WTC11 (cell line): ENCODE results near the gene PARM1. TPM values are rescaled to one million over a fixed set of nuclear protein-coding genes. Genes with fewer than 3 reads are reported as not detected.

Source experiments
- ATAC-seq: fragments of 200-7000 bp; cut with Tn5 transposase; 2 replicates; pipeline ENCODE4 v1.10.0; 2021; ENCODE audit warnings: mild to moderate bottlenecking, moderate library complexity
- CTCF ChIA-PET: fragments of 300-600 bp; sonication (Branson Sonifier 250); formaldehyde crosslinking; loops from one replicate; lab custom pipeline; 2021; ENCODE audit warnings: antibody characterized with exemption; lab: Charles Lee
- POLR2A ChIA-PET: fragments of 350-600 bp; sonication (Branson Sonifier 250); formaldehyde crosslinking; loops from one replicate; lab custom pipeline; 2021; ENCODE audit warnings: antibody characterized with exemption; lab: Charles Lee
- DNase-seq: peaks from one replicate; pipeline ENCODE4 v3.0.0; 2021; ENCODE audit warnings: low spot score
- H3K27ac Mint-ChIP-seq: 2 replicates; pipeline ENCODE4 v1.8.0; 2021; ENCODE audit warnings: mixed read lengths
- H3K27me3 Mint-ChIP-seq: 2 replicates; pipeline ENCODE4 v1.8.0; 2021; ENCODE audit warnings: low read depth, mild to moderate bottlenecking, moderate library complexity, mixed read lengths
- H3K36me3 Mint-ChIP-seq: 2 replicates; pipeline ENCODE4 v1.8.0; 2021; ENCODE audit warnings: mixed read lengths
- H3K4me1 Mint-ChIP-seq: 2 replicates; pipeline ENCODE4 v1.8.0; 2022; ENCODE audit warnings: mixed read lengths
- H3K4me3 Mint-ChIP-seq: 2 replicates; pipeline ENCODE4 v1.8.0; 2021; ENCODE audit warnings: mild to moderate bottlenecking, moderate library complexity, mixed read lengths
- H3K9me3 Mint-ChIP-seq: 2 replicates; pipeline ENCODE4 v1.8.0; 2021; ENCODE audit warnings: mixed read lengths
- ARID4B ChIP-seq: sonication (generic); formaldehyde crosslinking; IDR thresholded peaks from 2 replicates; pipeline ENCODE4 v1.8.0; 2023; ENCODE audit warnings: missing genetic modification reagents, mild to moderate bottlenecking, borderline replicate concordance
- ATF3 ChIP-seq: sonication (generic); formaldehyde crosslinking; conservative IDR thresholded peaks from 2 replicates; pipeline ENCODE4 v1.8.1; 2022; ENCODE audit warnings: mild to moderate bottlenecking, missing genetic modification reagents
- E2F1 ChIP-seq: sonication (generic); formaldehyde crosslinking; IDR thresholded peaks from 2 replicates; pipeline ENCODE4 v1.8.0; 2022; ENCODE audit warnings: mild to moderate bottlenecking, missing genetic modification reagents
- ESRRA ChIP-seq: sonication (generic); formaldehyde crosslinking; IDR thresholded peaks from 2 replicates; pipeline ENCODE4 v1.8.1; 2022; ENCODE audit warnings: mild to moderate bottlenecking, missing genetic modification reagents, borderline replicate concordance
- FOXJ3 ChIP-seq: sonication (generic); formaldehyde crosslinking; IDR thresholded peaks from 2 replicates; pipeline ENCODE4 v1.9.0; 2021; ENCODE audit warnings: missing genetic modification reagents, mild to moderate bottlenecking, borderline replicate concordance
- FOXK1 ChIP-seq: sonication (generic); formaldehyde crosslinking; IDR thresholded peaks from 2 replicates; pipeline ENCODE4 v1.8.0; 2022; ENCODE audit warnings: mild to moderate bottlenecking, moderate library complexity, missing genetic modification reagents
- NFE2L1 ChIP-seq: sonication (generic); formaldehyde crosslinking; IDR thresholded peaks from 2 replicates; pipeline ENCODE4 v1.8.1; 2023; ENCODE audit warnings: missing genetic modification reagents
- NFYB ChIP-seq: sonication (generic); formaldehyde crosslinking; conservative IDR thresholded peaks from 2 replicates; pipeline ENCODE4 v1.8.0; 2022; ENCODE audit warnings: low read depth, missing genetic modification reagents
- NR1H2 ChIP-seq: sonication (generic); formaldehyde crosslinking; IDR thresholded peaks from 2 replicates; pipeline ENCODE4 v1.9.0; 2021; ENCODE audit warnings: mild to moderate bottlenecking, moderate library complexity, missing genetic modification reagents
- TEAD1 ChIP-seq: sonication (generic); formaldehyde crosslinking; IDR thresholded peaks from 2 replicates; pipeline ENCODE4 v1.8.0; 2022; ENCODE audit warnings: mild to moderate bottlenecking, missing genetic modification reagents
- ZBTB43 ChIP-seq: sonication (generic); formaldehyde crosslinking; IDR thresholded peaks from 2 replicates; pipeline ENCODE4 v1.8.1; 2023; ENCODE audit warnings: mild to moderate bottlenecking, missing genetic modification reagents
- total RNA-seq: library from RNA; stranded (reverse); gene quantifications from 3 replicates; pipeline ENCODE4 v1.2.3, GENCODE V29; 2021

The PARM1 gene
- total RNA-seq, 1 experiment from 2014 or later: 6.3 TPM

GRCh38 chr4:75009138-75009537, 76.2 kb downstream of the PARM1 start (continued):
- TF ChIP-seq NR1H2 (CRISPR knock-in tag): no peak
- TF ChIP-seq ATF3 (CRISPR knock-in tag): no peak
- TF ChIP-seq E2F1 (CRISPR knock-in tag): no peak
- TF ChIP-seq NFE2L1 (CRISPR knock-in tag): no peak
- TF ChIP-seq, all 79 proteins: peak for 0

GRCh38 chr4:75011131-75011795, 78.3 kb downstream of the PARM1 start:
- POLR2A ChIA-PET: no interaction called here
- DNase-seq: no peak

GRCh38 chr4:75015627-75016026, 82.7 kb downstream of the PARM1 start:
- Mint-ChIP-seq H3K36me3 (peaks cover 7% of the 10 kb centered on the region), H3K9me3 (no peaks in the 10 kb centered on the region; the same call in 1 of the 2 replicates), H3K4me1 (no peaks in the 10 kb centered on the region), H3K4me3 (no peak overlapping the region), H3K27me3 (no peaks in the 10 kb centered on the region), H3K27ac (no peak overlapping the region)
- POLR2A ChIA-PET: no interaction called here
- ATAC-seq (no peak), DNase-seq (no peak)
- CTCF ChIA-PET: no interaction called here
- TF ChIP-seq ZBTB43 (CRISPR knock-in tag): no peak
- no peak for TF ChIP-seq ARID4B (CRISPR knock-in tag)
- no peak for TF ChIP-seq ESRRA (CRISPR knock-in tag)

More at GRCh38 chr4:75011131-75011795, 78.3 kb downstream of the PARM1 start:
- Mint-ChIP-seq H3K27ac (no peak overlapping the region), H3K27me3 (peaks cover 3% of the 10 kb centered on the region; the same call in 1 of the 2 replicates), H3K4me1 (peaks cover 16% of the 10 kb centered on the region), H3K9me3 (peaks cover 27% of the 10 kb centered on the region), H3K36me3 (peaks cover 25% of the 10 kb centered on the region), H3K4me3 (no peak overlapping the region)
- CTCF ChIA-PET: no interaction called here
- no peak for TF ChIP-seq FOXK1 (CRISPR knock-in tag)
- no peak for ATAC-seq

GRCh38 chr4:75016472-75016871, 83.6 kb downstream of the PARM1 start:
- Mint-ChIP-seq H3K9me3 (no peaks in the 10 kb centered on the region; the same call in 1 of the 2 replicates), H3K27ac (no peak overlapping the region), H3K36me3 (peaks cover 7% of the 10 kb centered on the region), H3K27me3 (no peaks in the 10 kb centered on the region), H3K4me3 (no peak overlapping the region), H3K4me1 (no peaks in the 10 kb centered on the region)
- ChIA-PET CTCF (no interaction called here), POLR2A (no interaction called here)
- TF ChIP-seq ATF3 (CRISPR knock-in tag): no peak
- no peak for TF ChIP-seq TEAD1 (CRISPR knock-in tag)
- TF ChIP-seq NFYB (CRISPR knock-in tag): no peak
- TF ChIP-seq FOXJ3 (CRISPR knock-in tag): no peak
- TF ChIP-seq NFE2L1 (CRISPR knock-in tag): no peak
- no peak for ATAC-seq
- DNase-seq: no peak
